Esophagus squamous epithelium (tissue), 5 donors: ENCODE results near the gene LRRC36. TPM values are rescaled to one million over a fixed set of nuclear protein-coding genes. Genes with fewer than 3 reads are reported as not detected.

Source experiments
- DNase-seq: peaks from one replicate; lab custom pipeline; 2025; lab: John Stamatoyannopoulos, UW
- H3K27ac ChIP-seq, 4 donors: fragments of 200-600 bp; sonication (generic); one replicate each; pipeline ENCODE4 v1.5.1; 2016 to 2019; ENCODE audit warnings: mild to moderate bottlenecking in 1 of 4
- H3K27me3 ChIP-seq, 4 donors: fragments of 200-600 bp; sonication (generic); 1 replicate in 3 of 4; 2 replicates in 1 of 4; pipeline versions ENCODE4 v1.5.1 to v1.6.0; 2017 to 2021; ENCODE audit warnings: antibody characterized with exemption in 1 of 4
- H3K36me3 ChIP-seq, 3 donors: fragments of 200-600 bp; sonication (generic); one replicate each; pipeline ENCODE4 v1.5.1; 2016 to 2019
- H3K4me1 ChIP-seq, 3 donors: fragments of 200-600 bp; sonication (generic); one replicate each; pipeline ENCODE4 v1.5.1; 2017 to 2019
- H3K4me3 ChIP-seq, 4 donors: fragments of 200-600 bp; sonication (generic); 1 replicate in 3 of 4; 2 replicates in 1 of 4; pipeline ENCODE4 v1.5.1; 2016 to 2019; ENCODE audit warnings: mild to moderate bottlenecking in 2 of 4, moderate library complexity in 1 of 4
- H3K9me3 ChIP-seq, 3 donors: fragments of 200-600 bp; sonication (generic); one replicate each; pipeline ENCODE4 v1.5.1; 2016 to 2019
- CTCF ChIP-seq, 6 experiments: fragments of 450-650 bp in 4 of 6; fragments of 200-600 bp in 2 of 6; sonication (generic) in 2 of 6; IDR thresholded peaks; one replicate each; pipeline ENCODE4 v1.5.1; 2016 to 2019; ENCODE audit warnings: antibody characterized with exemption in 6 of 6, mild to moderate bottlenecking in 4 of 6, moderate library complexity in 4 of 6
- POLR2A ChIP-seq, 4 donors: fragments of 450-650 bp; IDR thresholded peaks; one replicate each; pipeline ENCODE4 v1.6.1; 2017; ENCODE audit warnings: antibody characterized with exemption in 4 of 4, mild to moderate bottlenecking in 4 of 4, moderate library complexity in 3 of 4
- WGBS, 2 donors: methylation state at CpG; one replicate each; pipeline ENCODE4 v1.1.5; 2018; 5-methylcytosine and 5-hydroxymethylcytosine counted together
- intact Hi-C: fragments of 100-400 bp; cut with DNase I; formaldehyde crosslinking; loops from one replicate; pipeline ENCODE4 v1.15.0; 2022
- total RNA-seq, 4 donors: library from RNA; depleted of rRNA; stranded (reverse); fragments of >200 nt; gene quantifications; one replicate each; pipeline ENCODE4 v1.1.0, GENCODE V29; 2016
- donor health status: DM: yes; HTN: yes; CAD: no.

Gene LRRC36
- total RNA-seq, 4 donors from 2014 or later, result not detected

DNA sequence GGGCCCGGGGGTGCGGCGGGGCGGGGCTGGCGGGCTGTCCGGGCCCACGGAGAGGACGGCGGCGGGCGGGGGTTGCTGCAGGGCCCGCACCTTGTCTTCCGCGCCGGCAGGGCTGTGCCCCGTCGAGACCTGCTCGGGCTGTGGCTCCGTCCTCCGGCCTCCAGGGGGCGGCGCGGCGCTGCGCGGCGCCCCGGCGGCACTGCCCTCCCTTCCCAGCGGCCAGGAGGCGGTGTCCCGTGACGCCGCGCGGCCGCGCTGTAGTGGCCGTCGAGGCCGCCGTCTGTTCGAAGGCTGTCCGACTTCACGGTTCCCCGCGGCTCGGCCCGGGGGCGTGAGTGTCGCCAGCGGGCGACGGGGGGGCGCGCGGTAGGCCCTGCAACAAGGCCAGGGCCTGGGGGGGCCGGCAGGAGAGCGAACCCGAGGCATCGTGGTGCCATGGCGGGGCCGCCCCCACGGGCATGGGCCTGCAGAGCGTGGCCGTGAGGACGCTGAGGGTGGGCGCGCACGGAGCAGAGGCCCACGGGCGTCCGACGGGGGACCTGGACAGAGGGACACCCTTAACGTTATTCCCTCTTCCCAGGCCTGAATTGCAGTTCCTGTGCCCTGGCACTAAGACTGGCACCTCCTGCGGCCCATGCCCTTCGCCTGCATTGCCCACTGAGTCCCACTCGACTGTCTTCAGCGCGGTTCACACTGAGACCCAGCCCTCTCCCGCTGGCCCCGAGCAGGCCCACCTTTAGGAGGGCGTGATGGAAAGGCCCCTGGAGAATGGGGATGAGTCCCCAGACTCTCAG is 47.1 kb upstream of the LRRC36 start, which contains the start of gene PLEKHG4:
Gene PLEKHG4, plus strand, starts transcription at position 237 of the 794 bp plus-strand sequence. Its CDS starts 513 bp downstream, at position 750.
- Histone ChIP-seq H3K4me3 (peak within 1 kb of the TSS; percentile 53 to 83 (median 70)), H3K36me3 (peaks cover 0 to 23% (median 6%) of the 10 kb centered on the region in 3 donors), H3K27me3 (no peaks in the 10 kb centered on the region), H3K4me1 (peaks cover 20 to 40% (median 23%) of the 10 kb centered on the region in 3 donors), H3K27ac (peak within 1 kb of the TSS; percentile 46 to 83 (median 76)), H3K9me3 (no peaks in the 10 kb centered on the region)
- WGBS, 2 donors, result 89% methylated on average over 6 of the region's 83 CpGs; no CpG with 5 or more reads in 1 of the 2 donors
- intact Hi-C loops, result loop anchor here (10.0 kb wide), 1 partner anchor 135 kb away; the partner anchor contains the start of gene ZDHHC1
- DNase-seq, result no peak
- peak; percentile 51 to 93 (median 83) for TF ChIP-seq CTCF (IDR thresholded peaks at IDR 0.05)
- peak in 1 of 4 donors; percentile 19 for TF ChIP-seq POLR2A (IDR thresholded peaks at IDR 0.05)

- 93 to 100% methylated on average over 1 to 3 of the region's 15 CpGs for WGBS, 2 donors
Observed at GRCh38 chr16:67280090-67281015, 46.3 kb upstream of the LRRC36 start.

GRCh38 chr16:67281536-67282446 is 44.8 kb upstream of the LRRC36 start:
- 85 to 96% methylated on average over 3 to 4 of the region's 14 CpGs for WGBS, 2 donors
- Histone ChIP-seq H3K4me3 (no peak overlapping the region), H3K9me3 (no peaks in the 10 kb centered on the region), H3K36me3 (peaks cover 0 to 15% (median 0%) of the 10 kb centered on the region in 3 donors), H3K27ac (no peak overlapping the region), H3K27me3 (no peaks in the 10 kb centered on the region), H3K4me1 (peaks cover 20 to 44% (median 23%) of the 10 kb centered on the region in 3 donors)
- intact Hi-C loops, result loop anchor here (10.0 kb wide), 1 partner anchor 133 kb away; the partner anchor contains the start of gene ZDHHC1
- TF ChIP-seq POLR2A (IDR thresholded peaks at IDR 0.05) (no peak), CTCF (IDR thresholded peaks at IDR 0.05) (no peak)
- no peak for DNase-seq

More at GRCh38 chr16:67280090-67281015, 46.3 kb upstream of the LRRC36 start:
- intact Hi-C loops, result loop anchor here (10.0 kb wide), 1 partner anchor 134 kb away; the partner anchor contains the start of gene ZDHHC1
- Histone ChIP-seq H3K4me3 (peak overlapping the region in 2 of 4 donors; percentile 62 to 78), H3K27ac (peak overlapping the region in 2 of 4 donors; percentile 47 to 83), H3K36me3 (peaks cover 0 to 20% (median 6%) of the 10 kb centered on the region in 3 donors), H3K9me3 (no peaks in the 10 kb centered on the region), H3K27me3 (no peaks in the 10 kb centered on the region), H3K4me1 (peaks cover 20 to 45% (median 23%) of the 10 kb centered on the region in 3 donors)
- TF ChIP-seq POLR2A (IDR thresholded peaks at IDR 0.05) (no peak), CTCF (IDR thresholded peaks at IDR 0.05) (no peak)
- DNase-seq, result no peak

DNA sequence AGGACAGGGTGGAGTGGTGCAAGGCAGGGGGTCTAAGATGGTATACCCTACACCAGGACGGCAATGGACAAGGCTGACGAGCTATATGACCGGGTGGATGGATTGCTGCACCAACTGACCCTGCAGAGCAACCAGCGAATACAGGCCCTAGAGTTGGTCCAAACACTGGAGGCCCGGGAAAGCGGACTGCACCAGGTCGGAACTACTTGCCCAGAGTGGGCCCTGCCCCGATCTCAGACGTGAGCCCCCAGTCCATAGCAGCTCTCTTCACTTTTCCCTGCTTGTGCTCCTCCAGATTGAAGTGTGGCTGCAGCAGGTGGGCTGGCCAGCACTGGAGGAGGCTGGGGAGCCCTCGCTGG is 44.2 kb upstream of the LRRC36 start:
- Histone ChIP-seq H3K4me1 (peaks cover 15 to 37% (median 23%) of the 10 kb centered on the region in 3 donors), H3K27me3 (no peaks in the 10 kb centered on the region), H3K36me3 (peaks cover 0 to 11% (median 0%) of the 10 kb centered on the region in 3 donors), H3K4me3 (no peak overlapping the region), H3K27ac (no peak overlapping the region), H3K9me3 (no peaks in the 10 kb centered on the region)
- TF ChIP-seq POLR2A (IDR thresholded peaks at IDR 0.05) (no peak), CTCF (IDR thresholded peaks at IDR 0.05) (no peak)
- intact Hi-C loops, result loop anchor here (10.0 kb wide), 1 partner anchor 132 kb away; the partner anchor contains the start of gene ZDHHC1
- DNase-seq, result no peak
- 93 to 96% methylated on average over 4 to 9 of the region's 10 CpGs for WGBS, 2 donors
